ENCODE results near the gene EXOC4.

Gene EXOC4

DNA sequence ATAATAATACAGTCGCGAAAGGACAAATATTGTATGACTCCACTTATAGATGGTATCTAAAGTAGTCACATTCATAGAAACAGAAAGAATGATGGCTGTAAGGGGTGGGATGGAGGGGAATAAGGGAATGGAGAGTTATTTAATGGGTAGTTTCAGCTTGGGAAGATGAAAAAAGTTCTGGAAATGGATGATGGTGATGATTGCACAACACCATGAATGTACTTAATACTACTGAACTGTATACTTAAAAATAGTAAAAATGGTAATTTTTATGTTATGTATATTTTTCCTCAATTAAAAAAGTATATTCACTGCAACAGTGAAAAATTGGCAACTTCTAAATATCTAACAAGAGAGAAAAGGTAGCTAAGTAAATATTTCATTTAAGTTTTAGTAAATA lies 265.8 kb downstream of the EXOC4 start:
- DNase-seq (ENCODE audit: insufficient read length, low spot score) (no peak), FAIRE-seq (no peak)

DNA sequence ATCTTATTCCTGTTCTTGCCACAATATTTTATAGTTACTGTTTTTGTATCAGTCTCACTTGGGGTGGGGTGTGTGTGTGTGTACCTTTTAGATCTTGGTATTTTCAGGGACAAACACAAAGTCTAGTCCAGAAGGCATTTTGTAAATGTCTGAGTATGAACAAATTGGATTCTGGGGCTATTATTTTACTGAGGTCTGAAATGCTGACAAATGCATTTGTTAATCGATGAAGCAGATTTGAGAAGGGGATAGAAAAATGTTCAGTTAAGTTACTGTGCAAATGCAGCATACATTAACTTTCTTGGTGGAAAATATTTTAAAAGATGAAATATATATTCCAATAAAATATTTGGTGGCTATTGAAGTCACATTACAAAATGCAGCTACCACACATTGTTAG lies 267.4 kb downstream of the EXOC4 start:
- no peak for FAIRE-seq
- DNase-seq (ENCODE audit: insufficient read length, low spot score) = no peak

DNA sequence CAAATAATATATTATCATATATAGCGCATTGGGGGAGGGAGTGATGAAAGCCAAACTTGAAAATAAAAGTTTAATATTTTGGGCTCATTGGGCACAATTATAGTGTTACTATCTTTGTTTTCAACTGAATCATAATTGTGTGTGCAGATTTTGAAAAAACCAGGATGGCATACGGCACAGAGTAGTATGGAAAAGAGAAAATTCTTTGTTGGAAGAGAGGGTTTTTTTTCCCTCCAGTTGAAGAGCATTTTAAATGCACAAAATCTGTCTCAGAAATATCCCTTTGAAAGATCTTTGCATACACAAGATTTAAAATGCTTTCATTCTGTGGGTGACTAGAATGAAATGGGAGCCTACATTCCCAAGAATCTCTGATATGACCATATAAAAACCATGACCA lies 269.6 kb downstream of the EXOC4 start:
- DNase-seq (ENCODE audit: insufficient read length, low spot score) (no peak), FAIRE-seq (no peak)

DNA sequence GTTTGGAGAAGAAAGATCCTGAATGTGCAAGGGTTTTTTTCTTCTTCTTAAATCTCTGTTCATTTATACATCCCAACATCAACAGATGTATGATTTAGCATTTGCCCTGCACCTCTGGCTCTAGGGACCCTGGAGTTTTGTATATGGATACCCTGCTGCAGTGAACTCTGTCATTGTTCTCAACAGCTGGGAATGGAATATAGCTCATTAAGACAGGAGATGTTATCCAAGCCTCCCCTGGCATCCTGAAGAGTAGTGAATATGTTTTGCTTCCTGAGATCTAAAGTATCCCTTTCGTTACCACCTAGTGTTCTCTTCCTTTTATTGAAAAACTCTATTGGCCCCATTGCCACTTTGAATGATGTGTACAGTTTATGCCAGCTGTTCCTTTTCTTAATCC lies 275.9 kb downstream of the EXOC4 start:
- DNase-seq (ENCODE audit: insufficient read length, low spot score) (no peak), FAIRE-seq (no peak)

DNA sequence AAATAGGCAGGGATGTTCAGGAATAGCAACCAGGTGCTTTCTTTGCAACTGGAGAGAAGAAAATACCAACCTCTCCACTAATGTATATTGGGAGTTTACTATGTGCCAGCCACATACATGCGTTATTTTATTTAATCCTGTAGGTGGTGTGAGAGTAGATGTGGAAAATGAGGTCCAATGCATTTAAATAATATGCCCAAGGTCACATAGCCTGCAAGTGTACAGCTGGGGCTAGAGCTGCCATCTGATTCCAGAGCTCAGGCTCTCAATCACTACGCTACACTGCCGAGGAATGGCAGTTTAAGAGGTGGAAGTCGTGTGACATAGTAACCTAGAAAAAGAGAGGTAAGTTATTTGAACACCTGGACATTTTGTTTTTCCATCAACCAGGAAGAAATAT lies 277.0 kb downstream of the EXOC4 start:
- DNase-seq (ENCODE audit: insufficient read length, low spot score) = no peak

DNA sequence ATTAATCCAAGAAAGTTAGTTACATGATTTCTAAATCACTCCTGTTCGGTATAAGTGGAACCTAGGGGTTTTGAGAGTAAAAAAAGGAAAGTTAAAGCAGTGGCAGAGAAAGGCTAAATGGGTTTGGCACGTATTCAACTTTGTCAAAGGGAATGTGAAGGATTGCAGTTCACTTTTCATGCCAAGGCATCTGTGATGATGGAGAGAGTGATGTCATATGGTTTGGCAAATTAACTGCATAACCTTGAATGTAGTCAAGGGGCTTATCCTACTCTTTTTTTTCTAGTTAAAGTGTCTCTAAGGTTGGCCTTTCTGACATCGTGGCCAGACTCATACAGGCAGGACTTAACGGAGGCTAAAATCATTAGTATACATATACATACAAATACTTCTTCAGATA lies 277.8 kb downstream of the EXOC4 start:
- no peak for FAIRE-seq

More for the DNA sequence above, 277.0 kb downstream of the EXOC4 start:
- no peak for FAIRE-seq

DNA sequence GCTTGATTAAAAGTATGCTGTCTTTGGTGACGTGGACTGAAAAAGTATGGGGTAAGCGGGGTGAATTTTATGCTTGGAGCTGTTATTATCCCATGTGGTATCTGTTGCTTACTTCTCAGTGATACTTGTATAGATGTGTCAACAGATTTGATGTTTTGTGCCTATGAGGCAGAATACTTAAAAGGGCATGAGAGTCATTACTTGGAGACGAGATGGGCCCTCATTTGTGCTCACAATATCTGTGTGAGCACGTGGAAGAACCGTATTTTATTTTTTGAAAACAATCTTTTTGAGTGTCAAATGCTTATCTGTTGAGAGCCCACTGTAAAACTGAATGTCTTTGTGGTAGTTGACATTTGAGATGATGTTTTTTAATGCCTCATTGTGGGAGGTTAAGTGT lies 281.9 kb downstream of the EXOC4 start:
- DNase-seq (ENCODE audit: insufficient read length, low spot score) = no peak
- no peak for FAIRE-seq

More for the DNA sequence above, 277.8 kb downstream of the EXOC4 start:
- no peak for DNase-seq (ENCODE audit: insufficient read length, low spot score)

DNA sequence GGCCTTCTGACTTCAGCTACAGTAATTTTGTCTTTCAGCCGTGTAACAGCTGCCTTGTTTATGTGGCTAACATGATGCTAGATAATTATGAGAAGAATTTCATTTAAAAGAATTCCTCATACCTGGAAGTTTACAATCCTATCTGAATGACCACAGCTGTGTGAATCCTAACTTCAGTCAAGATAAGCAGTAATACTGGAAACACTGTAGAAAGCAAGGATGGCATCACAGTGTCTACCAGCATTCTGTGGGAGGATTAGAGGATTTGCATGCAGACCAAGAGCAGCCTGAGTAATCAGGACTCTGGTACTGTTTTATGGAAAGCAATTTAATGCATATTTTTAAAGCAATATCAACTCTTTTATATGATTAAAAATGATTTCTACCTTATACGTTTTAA lies 282.4 kb downstream of the EXOC4 start:
- no peak for FAIRE-seq

DNA sequence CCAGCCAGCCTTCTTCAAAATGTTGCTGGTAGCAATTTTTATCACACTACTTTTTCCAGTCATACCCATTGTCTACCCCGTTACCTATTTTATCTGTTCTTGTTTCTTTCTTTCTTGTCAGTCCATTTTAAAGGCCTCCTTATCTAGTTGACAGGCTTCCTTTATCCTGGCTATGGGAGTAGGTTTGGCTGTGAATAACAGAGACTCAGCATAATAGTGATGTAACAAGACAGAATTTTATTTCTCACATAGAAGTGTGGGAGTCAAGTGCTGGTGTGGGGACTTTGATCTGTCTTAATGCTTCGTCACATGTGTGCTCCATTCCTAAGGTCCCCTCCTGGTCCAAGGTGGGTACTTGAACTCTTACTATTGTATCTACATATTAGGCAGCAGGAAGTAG lies 283.6 kb downstream of the EXOC4 start:
- FAIRE-seq = no peak

More for the DNA sequence above, 282.4 kb downstream of the EXOC4 start:
- no peak for DNase-seq (ENCODE audit: insufficient read length, low spot score)

DNA sequence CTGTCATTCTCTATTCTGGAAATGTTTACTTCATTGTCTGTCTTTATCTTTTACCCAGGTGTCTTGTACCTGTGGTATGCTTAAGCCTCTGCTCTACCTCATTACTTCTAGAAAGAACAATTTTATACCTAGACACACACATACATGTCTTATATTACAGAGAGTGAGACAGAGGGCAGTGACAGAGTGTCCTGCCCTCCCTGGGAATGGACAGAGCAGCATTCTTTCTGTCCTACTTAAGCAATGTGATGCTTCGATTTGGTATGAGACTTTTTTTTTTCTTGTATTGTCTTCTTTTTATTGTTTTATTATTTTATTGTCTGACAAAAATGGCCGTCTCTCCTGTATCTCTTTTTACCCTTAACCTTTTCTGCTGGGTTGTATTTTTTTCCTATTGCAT lies 286.1 kb downstream of the EXOC4 start:
- DNase-seq (ENCODE audit: insufficient read length, low spot score) (no peak), FAIRE-seq (no peak)

More for the DNA sequence above, 283.6 kb downstream of the EXOC4 start:
- DNase-seq (ENCODE audit: insufficient read length, low spot score) = no peak

DNA sequence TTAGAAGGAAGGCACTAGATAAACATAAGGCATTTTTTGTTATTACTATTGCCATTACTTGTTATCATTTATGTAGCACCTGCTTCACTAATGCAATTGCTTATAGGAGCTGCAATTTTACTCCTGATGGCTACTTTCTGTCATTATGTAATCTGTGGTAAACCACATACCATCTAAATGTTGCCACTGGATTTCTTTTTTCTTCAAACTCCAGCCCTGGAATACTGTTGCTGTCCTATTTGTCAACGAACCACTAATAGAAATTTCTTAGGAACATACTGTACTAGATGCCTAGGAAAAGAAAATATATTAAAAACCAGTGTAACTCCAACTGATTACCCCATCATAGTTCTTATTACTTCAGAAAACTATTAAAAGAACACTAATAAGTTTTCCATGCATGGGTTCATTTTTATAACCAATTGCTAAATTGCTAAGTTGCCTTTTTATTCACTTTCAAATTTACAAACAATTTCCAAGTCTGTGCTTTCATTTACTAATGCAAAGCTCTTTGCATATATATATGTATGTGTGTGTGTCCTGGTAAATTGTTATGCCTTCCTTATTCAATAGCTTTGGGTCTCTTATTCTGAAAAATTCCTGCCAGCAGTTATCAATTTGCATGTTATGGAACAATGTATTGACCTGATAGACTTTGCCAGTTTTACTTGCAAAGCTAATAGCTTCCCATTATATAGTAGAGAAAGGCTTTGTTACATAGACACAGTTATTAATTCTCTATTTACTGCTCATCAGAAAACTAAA lies 287.4 kb downstream of the EXOC4 start:
- FAIRE-seq (no peak), DNase-seq (ENCODE audit: insufficient read length, low spot score) (no peak)

DNA sequence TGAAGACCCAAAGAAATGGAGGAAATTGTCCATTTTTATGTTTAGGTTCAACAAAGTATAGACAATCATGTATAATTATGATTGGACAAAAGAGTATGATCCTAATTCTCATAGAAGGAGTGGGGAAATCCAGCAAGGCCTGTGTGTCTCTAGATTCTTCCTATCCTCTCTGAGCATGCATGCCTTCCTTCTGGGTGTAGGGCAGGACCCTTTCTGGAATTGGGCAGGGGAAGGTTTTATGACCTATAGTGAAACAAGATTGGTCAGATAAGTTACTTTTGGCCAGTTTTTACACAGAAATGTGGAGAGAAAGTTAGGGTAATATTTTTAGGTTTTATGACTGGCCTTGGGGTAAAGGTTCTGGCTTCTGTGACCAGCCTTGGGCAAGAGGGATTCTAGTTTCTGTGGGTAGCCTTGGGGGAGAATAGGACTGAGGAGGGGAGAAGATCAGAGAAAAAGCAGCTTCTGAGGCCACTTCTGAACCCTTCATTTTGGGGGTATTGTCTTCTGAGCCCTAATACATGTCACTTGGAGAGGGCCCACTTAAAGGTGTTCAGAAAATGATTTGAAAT lies 289.4 kb downstream of the EXOC4 start:
- DNase-seq (ENCODE audit: insufficient read length, low spot score) (no peak), FAIRE-seq (no peak)

DNA sequence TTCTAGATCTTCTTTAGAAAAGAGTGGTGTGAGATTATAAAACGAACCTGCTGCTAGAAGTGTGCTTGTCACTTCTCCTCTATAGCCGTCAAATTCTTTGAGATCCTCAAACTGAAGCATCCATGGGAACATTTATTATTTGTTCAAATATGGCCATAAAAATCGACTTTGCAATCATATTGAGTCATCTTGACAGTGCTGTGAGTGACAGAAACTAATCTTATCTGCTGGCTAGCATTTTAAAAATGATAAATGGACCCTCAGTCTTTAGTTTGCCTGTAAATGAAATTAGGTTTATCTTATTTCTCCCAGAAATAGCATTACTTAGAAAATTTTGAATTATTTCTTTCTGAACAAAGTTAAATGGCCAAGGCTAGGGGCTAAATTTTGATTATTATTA lies 290.8 kb downstream of the EXOC4 start:
- DNase-seq (ENCODE audit: insufficient read length, low spot score) = no peak
- FAIRE-seq = no peak

DNA sequence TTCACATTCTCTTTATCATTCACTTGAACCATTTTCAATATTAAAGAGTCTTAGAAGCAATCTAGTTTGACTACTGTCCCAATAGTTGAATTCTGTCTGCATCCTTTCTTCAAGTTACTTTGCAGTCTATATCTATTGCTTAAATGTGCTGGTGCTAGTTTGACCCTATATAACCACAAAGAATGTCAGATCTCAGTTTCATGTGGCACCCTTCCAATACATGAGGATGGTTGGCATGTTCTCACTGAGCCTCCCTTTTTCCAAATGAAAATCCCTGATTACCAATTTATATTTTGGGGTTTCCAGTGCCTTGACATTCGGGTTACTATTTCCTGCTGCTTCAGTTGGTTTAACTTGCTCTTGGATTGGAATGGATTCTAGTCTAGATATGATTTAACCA lies 292.7 kb downstream of the EXOC4 start:
- no peak for DNase-seq (ENCODE audit: insufficient read length, low spot score)
- no peak for FAIRE-seq

DNA sequence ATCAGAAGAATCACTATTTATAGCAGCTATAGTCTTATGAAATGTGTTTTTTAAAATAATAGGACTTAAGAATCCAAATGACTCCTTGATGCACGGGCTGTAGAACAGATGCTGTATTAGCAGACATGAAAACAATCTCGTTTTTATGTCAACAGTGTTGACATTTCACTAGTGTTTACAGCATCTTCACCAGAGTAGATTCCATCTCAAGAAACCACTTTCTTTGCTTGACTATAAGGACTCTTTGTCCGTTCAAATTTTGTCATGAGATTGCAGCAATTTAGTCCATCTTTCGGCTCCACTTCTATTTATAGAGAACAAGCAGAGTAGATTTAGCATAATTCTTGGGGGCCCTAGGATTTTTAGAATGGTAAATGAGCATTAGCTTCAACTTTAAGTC lies 295.1 kb downstream of the EXOC4 start:
- FAIRE-seq = no peak

DNA sequence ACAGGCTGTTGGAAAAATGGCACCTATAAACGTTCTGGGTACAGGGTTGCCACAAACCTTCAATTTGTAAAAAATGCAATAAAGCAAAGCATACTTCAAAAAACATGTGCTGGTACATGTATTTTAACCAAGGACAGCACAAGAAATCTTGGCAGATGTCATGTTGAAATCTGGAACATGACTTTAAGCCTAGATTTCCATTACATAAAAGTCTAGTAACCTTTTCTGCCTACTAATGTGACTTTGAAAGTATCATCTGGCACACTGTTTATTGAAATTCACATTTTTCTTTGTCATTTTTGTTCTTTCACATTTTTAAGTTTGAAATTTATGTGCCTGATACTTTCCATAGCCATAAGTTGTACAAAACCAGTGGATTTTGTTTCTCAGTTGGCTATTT lies 296.8 kb downstream of the EXOC4 start:
- FAIRE-seq (no peak), DNase-seq (ENCODE audit: insufficient read length, low spot score) (no peak)

More for the DNA sequence above, 295.1 kb downstream of the EXOC4 start:
- no peak for DNase-seq (ENCODE audit: insufficient read length, low spot score)

DNA sequence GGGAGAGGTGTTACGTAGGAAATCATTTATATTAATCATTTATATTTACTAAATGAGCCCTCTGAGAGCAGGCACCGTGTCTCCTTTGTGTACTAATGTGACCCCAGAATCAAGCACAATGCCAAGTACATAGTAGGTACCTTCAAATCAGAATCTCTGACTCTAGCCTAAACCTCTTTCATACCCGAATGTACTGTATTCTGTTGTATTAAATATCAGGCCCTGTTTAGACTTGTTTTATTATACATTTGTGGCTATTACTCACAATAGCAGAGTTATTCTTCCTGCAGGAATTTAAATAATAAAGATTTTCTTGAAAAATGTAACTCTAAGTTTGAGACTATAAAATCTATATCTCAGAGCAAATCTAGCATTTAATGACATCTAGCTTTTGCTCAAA lies 297.3 kb downstream of the EXOC4 start:
- DNase-seq (ENCODE audit: insufficient read length, low spot score) (no peak), FAIRE-seq (no peak)

DNA sequence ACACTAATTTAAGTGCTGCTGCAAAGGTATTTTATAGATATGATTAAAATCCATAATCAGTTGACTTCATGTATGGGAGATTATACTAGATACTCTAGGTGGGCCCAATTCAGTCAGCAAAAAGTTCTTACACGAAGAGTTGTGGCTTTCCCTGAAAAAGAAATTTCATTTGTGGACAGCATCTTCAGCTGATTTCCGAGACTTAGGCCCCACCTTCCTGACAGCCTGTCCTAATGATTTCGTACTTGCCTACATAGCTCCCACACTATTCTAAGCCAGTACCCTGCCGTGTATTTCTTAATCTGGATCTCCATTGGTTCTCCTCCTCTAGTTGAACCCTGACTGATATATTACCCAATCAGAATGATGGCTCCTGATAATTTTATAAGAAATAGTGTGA lies 297.9 kb downstream of the EXOC4 start:
- DNase-seq (ENCODE audit: insufficient read length, low spot score) (no peak), FAIRE-seq (no peak)

DNA sequence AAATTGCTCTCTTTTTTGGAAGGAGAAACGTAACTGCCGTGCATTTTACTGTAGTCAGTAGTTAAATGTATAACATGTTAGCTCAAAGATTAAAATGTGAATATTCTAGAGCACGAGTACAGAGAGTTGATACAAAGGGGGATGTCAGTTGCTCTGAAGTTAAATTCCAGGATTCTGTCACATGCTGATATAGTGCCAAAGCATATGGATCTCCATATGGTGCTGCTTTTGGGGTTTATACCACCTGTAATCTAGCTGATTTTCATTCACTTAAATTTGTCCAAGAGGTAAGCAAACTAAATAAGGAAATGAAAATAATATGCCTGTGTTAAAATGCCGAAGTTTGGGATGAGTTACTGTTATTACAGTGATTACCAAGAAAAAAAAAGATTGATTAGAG lies 298.6 kb downstream of the EXOC4 start:
- no peak for DNase-seq (ENCODE audit: insufficient read length, low spot score)
- FAIRE-seq = no peak

DNA sequence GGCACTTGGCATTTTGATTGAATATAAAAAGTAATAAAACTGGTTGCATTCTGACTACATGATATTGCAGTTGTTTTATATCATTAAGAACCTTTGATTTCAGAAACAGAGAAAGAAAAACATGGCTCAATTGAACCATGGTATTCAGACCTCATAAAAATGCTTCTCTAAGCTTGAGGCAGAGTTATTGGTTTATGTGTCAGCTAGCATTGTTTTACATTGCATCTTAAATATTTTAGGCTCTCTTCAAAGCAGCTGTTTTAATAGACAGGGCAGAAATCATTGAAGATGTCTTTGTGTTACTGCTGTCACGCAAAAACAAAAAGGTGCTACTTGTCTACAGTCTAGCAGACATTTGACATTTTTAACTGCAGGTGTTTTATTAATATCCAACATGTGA lies 299.2 kb downstream of the EXOC4 start:
- DNase-seq (ENCODE audit: insufficient read length, low spot score) (no peak), FAIRE-seq (no peak)

DNA sequence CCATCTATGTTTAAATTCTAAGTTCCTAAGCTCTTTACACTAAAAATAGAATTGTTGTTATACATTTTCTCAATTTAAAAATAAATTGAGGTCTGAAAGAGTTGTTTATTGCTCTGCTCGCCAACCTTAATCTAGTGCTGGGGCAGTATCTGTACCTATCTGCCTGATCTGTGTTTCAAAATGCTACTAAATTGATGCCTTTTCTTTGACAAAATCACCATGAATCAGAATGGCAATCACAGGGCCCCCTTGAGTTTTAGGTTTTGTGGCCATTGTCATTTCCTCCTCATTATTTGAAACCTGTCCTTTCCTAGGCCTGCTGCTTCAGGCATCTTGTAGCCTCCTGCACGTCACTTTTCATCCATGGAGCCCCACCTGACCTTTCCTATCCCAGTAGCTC lies 301.5 kb downstream of the EXOC4 start:
- FAIRE-seq = no peak
- DNase-seq (ENCODE audit: insufficient read length, low spot score) = no peak

DNA sequence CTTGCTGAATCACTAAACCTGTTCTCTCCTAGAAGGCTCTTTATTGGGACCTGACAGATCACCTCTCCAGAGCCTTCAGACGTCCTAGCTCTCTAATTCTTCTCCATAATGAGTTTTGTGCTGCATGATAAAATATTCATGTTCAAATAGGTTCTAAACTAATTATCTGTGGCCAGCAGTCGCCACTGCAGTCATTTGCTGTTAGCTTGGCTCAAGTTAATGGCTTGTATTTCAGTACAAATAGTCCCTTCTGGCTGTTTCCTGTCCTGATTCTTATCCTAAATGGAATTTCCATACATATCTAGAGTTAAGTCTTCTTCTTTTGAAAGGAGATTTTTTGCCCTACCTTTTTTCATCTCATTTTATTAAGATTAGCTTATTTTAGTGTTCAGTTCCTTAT lies 303.2 kb downstream of the EXOC4 start:
- DNase-seq (ENCODE audit: insufficient read length, low spot score) (no peak), FAIRE-seq (no peak)

DNA sequence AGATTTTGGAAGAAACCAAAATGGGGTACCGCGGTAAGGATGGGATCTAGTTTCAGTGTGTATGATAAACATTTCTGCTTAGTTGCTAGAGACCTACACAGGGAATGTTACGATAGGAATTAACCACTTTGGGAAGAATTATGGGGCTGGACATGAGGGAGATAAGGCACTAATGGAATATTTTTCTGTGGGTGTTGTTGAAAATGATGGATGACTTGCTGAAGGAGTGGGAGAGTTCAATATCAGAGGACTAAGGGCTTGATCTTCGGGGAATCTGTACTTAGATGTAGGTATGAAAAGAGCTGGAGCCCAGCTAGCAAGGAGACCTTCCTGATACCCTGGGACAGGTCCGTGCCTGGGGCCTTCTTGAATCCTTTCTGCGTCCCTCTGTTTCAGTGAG lies 303.7 kb downstream of the EXOC4 start:
- DNase-seq (ENCODE audit: insufficient read length, low spot score) (no peak), FAIRE-seq (no peak)
